Measurements from ENCODE around the gene GNAZ.

GNAZ gene

DNA sequence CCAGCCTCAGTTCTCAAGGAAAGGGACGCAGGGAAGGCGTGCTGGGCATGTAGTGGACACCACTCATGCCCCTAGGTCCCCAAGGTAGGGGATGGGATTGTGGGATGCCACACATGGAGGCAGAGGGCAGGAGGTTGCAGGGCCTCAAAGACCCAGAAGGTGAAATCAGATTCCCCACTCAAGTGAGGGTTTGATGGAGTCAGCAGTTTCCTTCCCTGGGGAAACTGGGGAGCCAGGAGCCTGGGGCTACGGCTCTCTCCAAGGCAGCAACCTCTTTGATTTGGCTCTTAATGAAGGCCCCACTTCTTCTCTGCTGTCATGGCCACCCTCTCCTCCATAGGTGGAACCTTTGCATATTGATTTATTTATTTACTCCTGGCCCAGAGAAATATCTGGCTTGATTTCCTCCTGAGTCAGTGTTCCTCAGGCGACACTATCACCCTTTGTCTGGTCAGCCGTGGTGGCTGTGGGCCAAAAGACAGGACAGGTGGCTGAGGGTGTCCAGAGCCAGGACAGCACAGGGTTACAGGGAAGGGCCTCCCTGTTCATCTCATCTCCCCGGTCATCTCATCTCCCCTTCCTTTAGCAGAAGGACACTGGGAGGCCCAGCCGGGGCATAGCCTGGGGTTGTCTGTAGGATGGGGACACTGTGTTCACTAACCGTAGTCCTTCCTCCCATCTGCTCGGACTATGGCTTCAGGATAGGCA, 9.6 kb downstream of the GNAZ start:
- TF ChIP-seq FOXM1 (IDR thresholded peaks at IDR 0.05; ENCODE audit: borderline replicate concordance, low read depth): no peak
- TF ChIP-seq YY1 (IDR thresholded peaks at IDR 0.05; ENCODE audit: low read depth): no peak
- no peak for TF ChIP-seq EP300 (IDR thresholded peaks at IDR 0.05; ENCODE audit: borderline replicate concordance)
- TF ChIP-seq TEAD4 (IDR thresholded peaks at IDR 0.05): no peak
- TF ChIP-seq, protein P1, sequence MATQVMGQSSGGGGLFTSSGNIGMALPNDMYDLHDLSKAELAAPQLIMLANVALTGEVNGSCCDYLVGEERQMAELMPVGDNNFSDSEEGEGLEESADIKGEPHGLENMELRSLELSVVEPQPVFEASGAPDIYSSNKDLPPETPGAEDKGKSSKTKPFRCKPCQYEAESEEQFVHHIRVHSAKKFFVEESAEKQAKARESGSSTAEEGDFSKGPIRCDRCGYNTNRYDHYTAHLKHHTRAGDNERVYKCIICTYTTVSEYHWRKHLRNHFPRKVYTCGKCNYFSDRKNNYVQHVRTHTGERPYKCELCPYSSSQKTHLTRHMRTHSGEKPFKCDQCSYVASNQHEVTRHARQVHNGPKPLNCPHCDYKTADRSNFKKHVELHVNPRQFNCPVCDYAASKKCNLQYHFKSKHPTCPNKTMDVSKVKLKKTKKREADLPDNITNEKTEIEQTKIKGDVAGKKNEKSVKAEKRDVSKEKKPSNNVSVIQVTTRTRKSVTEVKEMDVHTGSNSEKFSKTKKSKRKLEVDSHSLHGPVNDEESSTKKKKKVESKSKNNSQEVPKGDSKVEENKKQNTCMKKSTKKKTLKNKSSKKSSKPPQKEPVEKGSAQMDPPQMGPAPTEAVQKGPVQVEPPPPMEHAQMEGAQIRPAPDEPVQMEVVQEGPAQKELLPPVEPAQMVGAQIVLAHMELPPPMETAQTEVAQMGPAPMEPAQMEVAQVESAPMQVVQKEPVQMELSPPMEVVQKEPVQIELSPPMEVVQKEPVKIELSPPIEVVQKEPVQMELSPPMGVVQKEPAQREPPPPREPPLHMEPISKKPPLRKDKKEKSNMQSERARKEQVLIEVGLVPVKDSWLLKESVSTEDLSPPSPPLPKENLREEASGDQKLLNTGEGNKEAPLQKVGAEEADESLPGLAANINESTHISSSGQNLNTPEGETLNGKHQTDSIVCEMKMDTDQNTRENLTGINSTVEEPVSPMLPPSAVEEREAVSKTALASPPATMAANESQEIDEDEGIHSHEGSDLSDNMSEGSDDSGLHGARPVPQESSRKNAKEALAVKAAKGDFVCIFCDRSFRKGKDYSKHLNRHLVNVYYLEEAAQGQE (IDR thresholded peaks at IDR 0.05; ENCODE audit: low read depth): no peak
- TF ChIP-seq CEBPB (IDR thresholded peaks at IDR 0.05): no peak
- TF ChIP-seq, protein P2, sequence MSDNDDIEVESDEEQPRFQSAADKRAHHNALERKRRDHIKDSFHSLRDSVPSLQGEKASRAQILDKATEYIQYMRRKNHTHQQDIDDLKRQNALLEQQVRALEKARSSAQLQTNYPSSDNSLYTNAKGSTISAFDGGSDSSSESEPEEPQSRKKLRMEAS (IDR thresholded peaks at IDR 0.05): no peak
- no peak for TF ChIP-seq RAD21 (IDR thresholded peaks at IDR 0.05; ENCODE audit: low read depth)
- TF ChIP-seq TAF1 (IDR thresholded peaks at IDR 0.05; ENCODE audit: low read depth): no peak
- no peak for TF ChIP-seq EGR1 (IDR thresholded peaks at IDR 0.05)
- TF ChIP-seq, protein P3, sequence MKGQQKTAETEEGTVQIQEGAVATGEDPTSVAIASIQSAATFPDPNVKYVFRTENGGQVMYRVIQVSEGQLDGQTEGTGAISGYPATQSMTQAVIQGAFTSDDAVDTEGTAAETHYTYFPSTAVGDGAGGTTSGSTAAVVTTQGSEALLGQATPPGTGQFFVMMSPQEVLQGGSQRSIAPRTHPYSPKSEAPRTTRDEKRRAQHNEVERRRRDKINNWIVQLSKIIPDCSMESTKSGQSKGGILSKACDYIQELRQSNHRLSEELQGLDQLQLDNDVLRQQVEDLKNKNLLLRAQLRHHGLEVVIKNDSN (IDR thresholded peaks at IDR 0.05): no peak
- no peak for TF ChIP-seq TCF12 (IDR thresholded peaks at IDR 0.05; ENCODE audit: low read depth)
- TF ChIP-seq CREB1 (IDR thresholded peaks at IDR 0.05; ENCODE audit: low read depth): no peak
- no peak for TF ChIP-seq ZBTB7A (IDR thresholded peaks at IDR 0.05; ENCODE audit: low read depth)
- no peak for TF ChIP-seq NFIC (IDR thresholded peaks at IDR 0.05)

DNA sequence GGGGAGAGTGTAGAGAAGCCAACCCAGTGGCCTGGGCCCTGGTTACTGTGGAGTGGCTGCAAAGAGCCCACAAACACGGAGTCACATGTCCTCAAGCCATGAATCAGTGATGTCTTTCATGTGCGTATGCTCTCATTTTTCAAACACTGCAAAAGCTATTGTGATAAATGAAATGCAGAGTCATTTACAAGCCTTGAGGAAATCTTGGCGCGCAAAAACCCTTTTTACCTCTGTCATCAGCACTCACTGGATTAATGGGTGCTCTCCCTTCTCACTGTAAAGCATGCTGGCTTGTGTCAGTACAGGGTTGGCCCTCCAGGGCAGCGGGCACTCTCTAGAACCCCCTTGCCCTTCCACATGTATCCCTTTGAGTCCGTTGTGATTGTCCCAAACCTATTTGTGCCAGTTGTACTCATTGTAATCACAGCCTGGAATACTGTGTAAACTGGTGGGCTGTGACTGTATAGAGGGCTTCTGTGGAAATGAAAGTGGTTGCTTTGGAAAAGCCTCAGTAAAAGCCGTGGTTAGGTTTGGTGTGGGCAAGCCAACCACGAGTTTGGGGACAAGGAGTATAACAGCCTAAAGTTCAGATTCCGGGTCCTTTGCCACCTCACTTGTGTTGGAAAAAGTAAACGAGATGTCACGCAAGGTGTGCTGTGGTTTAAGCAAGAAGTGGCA, 10.4 kb downstream of the GNAZ start:
- TF ChIP-seq, protein P2 (IDR thresholded peaks at IDR 0.05): no peak
- TF ChIP-seq TEAD4 (IDR thresholded peaks at IDR 0.05) (no peak), TCF12 (IDR thresholded peaks at IDR 0.05; ENCODE audit: low read depth) (no peak), NFIC (IDR thresholded peaks at IDR 0.05) (no peak), CREB1 (IDR thresholded peaks at IDR 0.05; ENCODE audit: low read depth) (no peak), FOXM1 (IDR thresholded peaks at IDR 0.05; ENCODE audit: borderline replicate concordance, low read depth) (no peak), EP300 (IDR thresholded peaks at IDR 0.05; ENCODE audit: borderline replicate concordance) (no peak), RAD21 (IDR thresholded peaks at IDR 0.05; ENCODE audit: low read depth) (no peak), TAF1 (IDR thresholded peaks at IDR 0.05; ENCODE audit: low read depth) (no peak), EGR1 (IDR thresholded peaks at IDR 0.05) (no peak), YY1 (IDR thresholded peaks at IDR 0.05; ENCODE audit: low read depth) (no peak), ZBTB7A (IDR thresholded peaks at IDR 0.05; ENCODE audit: low read depth) (no peak), CEBPB (IDR thresholded peaks at IDR 0.05) (no peak)
- TF ChIP-seq, protein P1 (IDR thresholded peaks at IDR 0.05; ENCODE audit: low read depth): no peak
- TF ChIP-seq, protein P3 (IDR thresholded peaks at IDR 0.05): no peak

DNA sequence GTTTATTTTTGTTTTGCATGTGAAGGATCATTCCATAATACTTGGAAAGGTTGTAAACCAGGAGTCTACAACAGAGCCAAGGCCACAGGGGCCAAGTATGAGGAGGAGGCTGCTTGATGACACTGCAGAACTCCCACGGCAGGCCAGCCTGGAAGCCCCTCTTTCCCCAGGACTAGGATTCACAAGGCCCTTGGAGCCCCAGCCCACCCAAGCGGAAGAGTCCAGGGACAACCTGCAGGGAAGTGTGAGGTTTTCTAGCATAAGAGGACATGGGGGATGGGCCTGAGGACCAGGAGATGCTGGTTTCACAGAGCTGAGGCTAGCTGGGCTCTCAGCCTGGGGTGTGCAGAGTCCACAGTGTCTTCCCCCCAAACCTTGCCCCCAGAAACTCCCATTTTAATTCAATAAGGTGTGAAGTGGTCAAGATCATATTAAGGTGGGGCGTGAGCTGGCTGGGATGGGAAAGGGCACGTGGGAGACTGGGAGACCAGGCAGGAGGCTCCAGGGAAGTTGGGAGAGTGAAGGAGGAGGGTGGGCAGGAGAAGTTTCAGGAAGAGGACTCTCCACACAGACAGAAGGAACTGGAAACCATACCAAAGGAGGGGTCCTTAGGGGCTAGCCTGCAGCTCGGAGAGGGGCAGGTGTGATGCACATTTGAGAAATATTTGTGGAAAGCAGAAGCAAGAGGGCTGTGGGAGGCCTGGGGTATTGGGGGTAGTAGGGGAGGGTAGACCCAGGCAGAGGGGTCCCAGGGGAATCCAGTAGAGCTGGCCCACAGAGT, 12.4 kb downstream of the GNAZ start:
- TF ChIP-seq ZBTB7A (IDR thresholded peaks at IDR 0.05; ENCODE audit: low read depth): no peak

DNA sequence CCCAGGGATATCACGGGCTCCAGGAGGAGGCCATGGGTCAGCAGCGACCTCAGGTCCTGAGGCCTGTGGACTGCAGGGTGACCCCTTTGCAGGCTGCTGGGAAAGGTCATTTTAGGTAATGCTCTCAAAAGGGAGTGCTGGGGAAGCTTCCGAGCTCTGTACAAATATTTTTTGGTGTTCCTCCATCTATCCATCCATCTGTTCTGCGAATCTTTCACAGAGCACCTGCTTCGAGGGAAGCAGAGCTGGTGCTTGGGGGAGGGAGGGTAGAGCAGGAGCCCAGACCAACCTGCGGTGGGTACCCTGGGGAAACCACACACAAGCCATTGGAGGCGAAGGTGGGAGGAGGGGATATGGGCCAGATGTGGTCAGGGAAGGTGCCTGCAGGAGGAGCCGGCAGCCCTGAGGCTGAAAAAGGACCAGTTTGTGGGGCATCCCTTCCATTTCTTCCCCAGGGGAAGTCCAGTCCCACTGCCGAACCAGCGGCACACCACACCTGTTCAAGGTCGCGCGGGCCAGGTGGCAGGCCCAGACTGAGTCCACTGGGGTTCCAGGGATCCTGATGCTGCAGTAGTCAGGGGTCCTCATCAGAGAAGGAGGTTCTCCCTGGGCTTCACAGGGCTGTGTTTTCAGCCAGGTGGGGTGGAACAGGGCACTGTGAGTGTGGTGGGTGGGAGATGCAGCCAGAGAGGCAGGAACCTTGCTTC, 13.1 kb downstream of the GNAZ start:
- TF ChIP-seq EP300 (IDR thresholded peaks at IDR 0.05; ENCODE audit: borderline replicate concordance) (no peak), FOXM1 (IDR thresholded peaks at IDR 0.05; ENCODE audit: borderline replicate concordance, low read depth) (no peak), TCF12 (IDR thresholded peaks at IDR 0.05; ENCODE audit: low read depth) (no peak), CEBPB (IDR thresholded peaks at IDR 0.05) (no peak), CREB1 (IDR thresholded peaks at IDR 0.05; ENCODE audit: low read depth) (no peak), YY1 (IDR thresholded peaks at IDR 0.05; ENCODE audit: low read depth) (no peak), TEAD4 (IDR thresholded peaks at IDR 0.05) (no peak), TAF1 (IDR thresholded peaks at IDR 0.05; ENCODE audit: low read depth) (no peak), NFIC (IDR thresholded peaks at IDR 0.05) (no peak), RAD21 (IDR thresholded peaks at IDR 0.05; ENCODE audit: low read depth) (no peak)
- TF ChIP-seq, protein P2 (IDR thresholded peaks at IDR 0.05): no peak

Measured in Ishikawa (cell line).